HEK293 (cell line): ENCODE measurements around the gene SRRM2.

ENCODE experiments used
- CTCF ChIP-seq: fragments of 450-650 bp; formaldehyde crosslinking; IDR thresholded peaks from 2 replicates; pipeline ENCODE4 v1.5.1; 2016; ENCODE audit warnings: missing biosample characterization, missing genetic modification characterization
- MYNN ChIP-seq: fragments of 450-650 bp; formaldehyde crosslinking; IDR thresholded peaks from 2 replicates; pipeline ENCODE4 v1.5.1; 2016; ENCODE audit warnings: missing biosample characterization, missing genetic modification characterization, borderline replicate concordance
- SALL2 ChIP-seq: fragments of 450-650 bp; formaldehyde crosslinking; IDR thresholded peaks from 2 replicates; pipeline ENCODE4 v1.5.0; 2017; ENCODE audit warnings: missing biosample characterization, mild to moderate bottlenecking, missing genetic modification characterization, borderline replicate concordance
- TRIM28 ChIP-seq: IDR thresholded peaks from 2 replicates; pipeline ENCODE4 v1.6.1; 2011; ENCODE audit warnings: low read length, control low read depth, borderline replicate concordance
- ZBTB49 ChIP-seq: fragments of 450-650 bp; formaldehyde crosslinking; IDR thresholded peaks from 2 replicates; pipeline ENCODE4 v1.5.1; 2016; ENCODE audit warnings: missing biosample characterization, missing genetic modification characterization, low read depth
- ZFP37 ChIP-seq: fragments of 450-650 bp; formaldehyde crosslinking; IDR thresholded peaks from 2 replicates; pipeline ENCODE4 v1.5.1; 2016; ENCODE audit warnings: missing biosample characterization, missing genetic modification characterization
- ZFP69B ChIP-seq: fragments of 450-650 bp; formaldehyde crosslinking; IDR thresholded peaks from 2 replicates; pipeline ENCODE4 v1.5.1; 2016; ENCODE audit warnings: missing biosample characterization, missing genetic modification characterization
- ZNF302 ChIP-seq: fragments of 450-650 bp; formaldehyde crosslinking; IDR thresholded peaks from 2 replicates; pipeline ENCODE4 v1.5.1; 2016; ENCODE audit warnings: missing biosample characterization, missing genetic modification characterization, low read depth
- ZNF518A ChIP-seq: fragments of 450-650 bp; formaldehyde crosslinking; conservative IDR thresholded peaks from 2 replicates; pipeline ENCODE4 v1.5.1; 2016; ENCODE audit warnings: low read depth, missing biosample characterization, missing genetic modification characterization
- ZNF561 ChIP-seq: fragments of 450-650 bp; IDR thresholded peaks from 2 replicates; pipeline ENCODE4 v1.5.1; 2018; ENCODE audit warnings: missing biosample characterization, missing genetic modification characterization, borderline replicate concordance
- ZNF580 ChIP-seq: fragments of 450-650 bp; formaldehyde crosslinking; IDR thresholded peaks from 2 replicates; pipeline ENCODE4 v1.5.1; 2016; ENCODE audit warnings: missing biosample characterization, missing genetic modification characterization
- ZNF704 ChIP-seq: fragments of 450-650 bp; formaldehyde crosslinking; IDR thresholded peaks from 2 replicates; pipeline ENCODE4 v1.5.1; 2016; ENCODE audit warnings: missing biosample characterization, missing genetic modification characterization

- no peak for TF ChIP-seq CTCF
- no peak for TF ChIP-seq TRIM28
- no peak for TF ChIP-seq MYNN (tag by site-specific recombination)
- TF ChIP-seq ZNF704 (tag by site-specific recombination), result no peak
- TF ChIP-seq ZNF580, result no peak
- TF ChIP-seq SALL2 (tag by site-specific recombination), result no peak
- TF ChIP-seq ZBTB49 (tag by site-specific recombination), result no peak
- no peak for TF ChIP-seq ZNF302 (tag by site-specific recombination)
- TF ChIP-seq ZNF561 (tag by site-specific recombination), result no peak
- no peak for TF ChIP-seq ZFP69B (tag by site-specific recombination)
- no peak for TF ChIP-seq ZNF518A (tag by site-specific recombination)
- no peak for TF ChIP-seq ZFP37 (tag by site-specific recombination)
Observed at GRCh38 chr16:2815299-2815771, 62.9 kb downstream of the SRRM2 start.
